ENCODE measurements around the gene FGF12. TPM values are rescaled to one million over a fixed set of nuclear protein-coding genes. Genes with fewer than 3 reads are reported as not detected.

The FGF12 gene
- total RNA-seq, 4 donors from 2014 or later: 0.46 to 1.2 (median 0.72) TPM

- TF ChIP-seq CTCF (IDR thresholded peaks at IDR 0.05 in 4 of 5, conservative IDR thresholded peaks at IDR 0.05 in 1 of 5) (no peak), POLR2A (IDR thresholded peaks at IDR 0.05) (no peak)
- no peak for DNase-seq
Measured at GRCh38 chr3:192223815-192224214, 503.5 kb downstream of the FGF12 start.

GRCh38 chr3:192220915-192221314, 506.4 kb downstream of the FGF12 start:
- no peaks in the 10 kb centered on the region for H3K9me3 ChIP-seq
- H3K27ac ChIP-seq: no peak overlapping the region
- TF ChIP-seq CTCF (IDR thresholded peaks at IDR 0.05 in 4 of 5, conservative IDR thresholded peaks at IDR 0.05 in 1 of 5) (no peak), POLR2A (IDR thresholded peaks at IDR 0.05) (no peak)
- in situ Hi-C loops (cut with MboI; ENCODE audit: low sequenced_read_pairs in 4 of 4) (no loop called here), intact Hi-C loops (cut with DNase I; ENCODE audit: low total_unique reads) (no loop called here)
- no peaks in the 10 kb centered on the region for H3K27me3 ChIP-seq
- no peaks in the 10 kb centered on the region for H3K36me3 ChIP-seq
- no peak for ATAC-seq
- H3K4me3 ChIP-seq: no peak overlapping the region
- no peak for DNase-seq
- H3K4me1 ChIP-seq: no peaks in the 10 kb centered on the region

More at GRCh38 chr3:192223815-192224214, 503.5 kb downstream of the FGF12 start:
- in situ Hi-C loops (cut with MboI; ENCODE audit: low sequenced_read_pairs in 4 of 4) (no loop called here), intact Hi-C loops (cut with DNase I; ENCODE audit: low total_unique reads) (no loop called here)
- ATAC-seq: no peak
- H3K27me3 ChIP-seq: no peaks in the 10 kb centered on the region
- H3K9me3 ChIP-seq: no peaks in the 10 kb centered on the region
- H3K4me3 ChIP-seq: no peak overlapping the region
- no peaks in the 10 kb centered on the region for H3K36me3 ChIP-seq
- H3K4me1 ChIP-seq: no peaks in the 10 kb centered on the region
- no peak overlapping the region for H3K27ac ChIP-seq

- DNase-seq: no peak
- Histone ChIP-seq H3K27me3 (no peaks in the 10 kb centered on the region), H3K27ac (no peak overlapping the region), H3K4me1 (no peaks in the 10 kb centered on the region), H3K4me3 (no peak overlapping the region), H3K36me3 (no peaks in the 10 kb centered on the region), H3K9me3 (no peaks in the 10 kb centered on the region)
- TF ChIP-seq CTCF (IDR thresholded peaks at IDR 0.05 in 4 of 5, conservative IDR thresholded peaks at IDR 0.05 in 1 of 5): no peak
- TF ChIP-seq POLR2A (IDR thresholded peaks at IDR 0.05): no peak
- intact Hi-C loops (cut with DNase I; ENCODE audit: low total_unique reads): no loop called here
- no peak for ATAC-seq
- in situ Hi-C loops (cut with MboI; ENCODE audit: low sequenced_read_pairs in 4 of 4): loop anchor here in 1 of 4 donors (5.0 kb wide), 1 partner anchor 57 kb away; no protein-coding TSS in a partner anchor
Measured at GRCh38 chr3:192219926-192220325, 507.4 kb downstream of the FGF12 start.

GRCh38 chr3:192216067-192216466, 511.3 kb downstream of the FGF12 start:
- no peaks in the 10 kb centered on the region for H3K4me1 ChIP-seq
- TF ChIP-seq CTCF (IDR thresholded peaks at IDR 0.05 in 4 of 5, conservative IDR thresholded peaks at IDR 0.05 in 1 of 5) (no peak), POLR2A (IDR thresholded peaks at IDR 0.05) (no peak)
- intact Hi-C loops (cut with DNase I; ENCODE audit: low total_unique reads): no loop called here
- DNase-seq: no peak
- H3K4me3 ChIP-seq: no peak overlapping the region
- no peaks in the 10 kb centered on the region for H3K27me3 ChIP-seq
- ATAC-seq: no peak
- in situ Hi-C loops (cut with MboI; ENCODE audit: low sequenced_read_pairs in 4 of 4): loop anchor here in 1 of 4 donors (5.0 kb wide), 1 partner anchor 61 kb away; no protein-coding TSS in a partner anchor
- H3K36me3 ChIP-seq: no peaks in the 10 kb centered on the region
- H3K27ac ChIP-seq: no peak overlapping the region
- H3K9me3 ChIP-seq: no peaks in the 10 kb centered on the region

- DNase-seq (no peak), ATAC-seq (no peak)
- Histone ChIP-seq H3K9me3 (no peaks in the 10 kb centered on the region), H3K4me3 (no peak overlapping the region), H3K27me3 (no peaks in the 10 kb centered on the region), H3K4me1 (no peaks in the 10 kb centered on the region), H3K27ac (no peak overlapping the region), H3K36me3 (no peaks in the 10 kb centered on the region)
- in situ Hi-C loops (cut with MboI; ENCODE audit: low sequenced_read_pairs in 4 of 4) (no loop called here), intact Hi-C loops (cut with DNase I; ENCODE audit: low total_unique reads) (no loop called here)
- TF ChIP-seq CTCF (IDR thresholded peaks at IDR 0.05 in 4 of 5, conservative IDR thresholded peaks at IDR 0.05 in 1 of 5) (no peak), POLR2A (IDR thresholded peaks at IDR 0.05) (no peak)
Measured at GRCh38 chr3:192212979-192213378, 514.4 kb downstream of the FGF12 start.
